Body of pancreas (tissue), 4 donors: ENCODE results near the gene CXCR1.

Experiments
- POLR2A ChIP-seq, 3 donors: fragments of 450-650 bp; IDR thresholded peaks; one replicate each; pipeline ENCODE4 v1.6.1; 2016; ENCODE audit warnings: antibody characterized with exemption in 3 of 3, mild to moderate bottlenecking in 2 of 3
- TF ChIP-seq, protein P1 (sequence below), 7 experiments: fragments of 450-650 bp in 4 of 7; fragments of 200-600 bp in 3 of 7; sonication (generic) in 3 of 7; IDR thresholded peaks; one replicate each; pipeline ENCODE4 v1.5.1; 2016 to 2019; ENCODE audit warnings: antibody characterized with exemption in 7 of 7

GRCh38 chr2:218146056-218146455, 20.7 kb downstream of the CXCR1 start:
- TF ChIP-seq, protein P1, sequence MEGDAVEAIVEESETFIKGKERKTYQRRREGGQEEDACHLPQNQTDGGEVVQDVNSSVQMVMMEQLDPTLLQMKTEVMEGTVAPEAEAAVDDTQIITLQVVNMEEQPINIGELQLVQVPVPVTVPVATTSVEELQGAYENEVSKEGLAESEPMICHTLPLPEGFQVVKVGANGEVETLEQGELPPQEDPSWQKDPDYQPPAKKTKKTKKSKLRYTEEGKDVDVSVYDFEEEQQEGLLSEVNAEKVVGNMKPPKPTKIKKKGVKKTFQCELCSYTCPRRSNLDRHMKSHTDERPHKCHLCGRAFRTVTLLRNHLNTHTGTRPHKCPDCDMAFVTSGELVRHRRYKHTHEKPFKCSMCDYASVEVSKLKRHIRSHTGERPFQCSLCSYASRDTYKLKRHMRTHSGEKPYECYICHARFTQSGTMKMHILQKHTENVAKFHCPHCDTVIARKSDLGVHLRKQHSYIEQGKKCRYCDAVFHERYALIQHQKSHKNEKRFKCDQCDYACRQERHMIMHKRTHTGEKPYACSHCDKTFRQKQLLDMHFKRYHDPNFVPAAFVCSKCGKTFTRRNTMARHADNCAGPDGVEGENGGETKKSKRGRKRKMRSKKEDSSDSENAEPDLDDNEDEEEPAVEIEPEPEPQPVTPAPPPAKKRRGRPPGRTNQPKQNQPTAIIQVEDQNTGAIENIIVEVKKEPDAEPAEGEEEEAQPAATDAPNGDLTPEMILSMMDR (IDR thresholded peaks at IDR 0.05), result no peak
- TF ChIP-seq POLR2A (IDR thresholded peaks at IDR 0.05), result no peak
